Vagina (tissue), 2 donors: ENCODE measurements around the gene TOGARAM2. TPM values are rescaled to one million over a fixed set of nuclear protein-coding genes. Genes with fewer than 3 reads are reported as not detected.

Experiments used
- DNase-seq, 2 donors: peaks; one replicate each; pipeline ENCODE4 v3.0.0-alpha.2; 2017; ENCODE audit errors: extremely low spot score in 2 of 2
- H3K27ac ChIP-seq: fragments of 200-600 bp; sonication (generic); one replicate; pipeline ENCODE4 v1.5.1; 2019
- H3K27me3 ChIP-seq: fragments of 200-600 bp; sonication (generic); one replicate; pipeline ENCODE4 v1.5.1; 2019
- H3K36me3 ChIP-seq, 2 donors: fragments of 200-600 bp; sonication (generic); one replicate each; pipeline ENCODE4 v1.5.1; 2017 to 2019
- H3K4me1 ChIP-seq: fragments of 200-600 bp; sonication (generic); one replicate; pipeline ENCODE4 v1.5.1; 2019
- H3K4me3 ChIP-seq, 2 donors: fragments of 200-600 bp; sonication (generic); 1 replicate in 1 of 2; 2 replicates in 1 of 2; pipeline ENCODE4 v1.5.1; 2016 to 2019
- H3K9me3 ChIP-seq: fragments of 200-600 bp; sonication (generic); one replicate; pipeline ENCODE4 v1.5.1; 2019
- POLR2A ChIP-seq, 2 donors: fragments of 450-650 bp; IDR thresholded peaks; one replicate each; pipeline ENCODE4 v1.6.1; 2017; ENCODE audit warnings: antibody characterized with exemption in 2 of 2, mild to moderate bottlenecking in 2 of 2, moderate library complexity in 2 of 2
- POLR2AphosphoS5 ChIP-seq, 2 donors: sonication (generic); formaldehyde crosslinking; IDR thresholded peaks; one replicate each; pipeline ENCODE4 v1.9.0; 2017; ENCODE audit warnings: antibody characterized with exemption in 2 of 2, mild to moderate bottlenecking in 2 of 2, low read depth in 1 of 2; ENCODE audit not compliant: insufficient read depth in 1 of 2
- intact Hi-C: fragments of 100-400 bp; cut with DNase I; formaldehyde crosslinking; loops from one replicate; pipeline ENCODE4 v1.15.1; 2023
- total RNA-seq: library from RNA; depleted of rRNA; stranded (reverse); fragments of >200 nt; gene quantifications from one replicate; pipeline ENCODE4 v1.2.3, GENCODE V29; 2016
- TF ChIP-seq, protein P1 (sequence below), 3 experiments: fragments of 450-650 bp in 2 of 3; fragments of 200-600 bp in 1 of 3; sonication (generic) in 1 of 3; IDR thresholded peaks; one replicate each; pipeline ENCODE4 v1.5.1; 2017 to 2019; ENCODE audit warnings: antibody characterized with exemption in 3 of 3, mild to moderate bottlenecking in 2 of 3, moderate library complexity in 2 of 3

The TOGARAM2 gene
- total RNA-seq, 1 donor from 2014 or later: under 0.01 TPM

DNA sequence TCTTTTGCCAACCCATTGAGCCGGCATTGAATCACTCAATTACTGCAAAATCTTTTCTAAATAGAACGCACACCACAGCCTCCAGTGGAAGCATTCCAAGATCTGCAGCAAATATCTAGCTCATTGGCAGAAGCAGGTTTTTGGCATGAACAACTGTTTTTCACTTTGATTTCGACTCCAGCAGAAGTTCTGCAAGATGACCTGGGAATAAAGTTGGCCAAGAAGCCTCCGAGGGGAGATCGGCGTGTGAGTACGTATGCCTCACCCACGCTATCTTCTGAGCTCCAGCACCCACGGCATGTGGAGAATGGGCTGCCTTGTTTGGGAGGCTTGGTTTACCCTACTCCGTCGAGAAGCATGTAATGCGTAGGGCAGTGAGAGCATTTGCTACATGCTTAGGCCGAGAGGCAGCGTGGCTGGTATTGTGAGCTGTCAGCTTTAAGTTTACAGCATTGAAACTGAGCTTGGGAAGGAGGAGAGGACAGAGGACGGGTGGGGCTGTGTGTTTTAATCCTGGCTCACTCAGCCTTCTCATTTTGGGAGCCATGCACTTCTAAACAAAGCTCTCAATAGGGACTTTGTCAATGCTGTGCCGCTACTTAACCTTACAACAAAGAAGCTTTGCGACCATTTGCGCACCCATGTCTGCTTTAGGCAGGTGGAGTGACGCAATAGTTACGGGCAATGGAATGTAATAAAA is 82.7 kb downstream of the TOGARAM2 start:
- peak in 1 of 2 donors; percentile 15 for TF ChIP-seq POLR2AphosphoS5 (IDR thresholded peaks at IDR 0.05; ENCODE audit: insufficient read depth in 1 of 2, low read depth in 1 of 2)
- TF ChIP-seq, protein P1, sequence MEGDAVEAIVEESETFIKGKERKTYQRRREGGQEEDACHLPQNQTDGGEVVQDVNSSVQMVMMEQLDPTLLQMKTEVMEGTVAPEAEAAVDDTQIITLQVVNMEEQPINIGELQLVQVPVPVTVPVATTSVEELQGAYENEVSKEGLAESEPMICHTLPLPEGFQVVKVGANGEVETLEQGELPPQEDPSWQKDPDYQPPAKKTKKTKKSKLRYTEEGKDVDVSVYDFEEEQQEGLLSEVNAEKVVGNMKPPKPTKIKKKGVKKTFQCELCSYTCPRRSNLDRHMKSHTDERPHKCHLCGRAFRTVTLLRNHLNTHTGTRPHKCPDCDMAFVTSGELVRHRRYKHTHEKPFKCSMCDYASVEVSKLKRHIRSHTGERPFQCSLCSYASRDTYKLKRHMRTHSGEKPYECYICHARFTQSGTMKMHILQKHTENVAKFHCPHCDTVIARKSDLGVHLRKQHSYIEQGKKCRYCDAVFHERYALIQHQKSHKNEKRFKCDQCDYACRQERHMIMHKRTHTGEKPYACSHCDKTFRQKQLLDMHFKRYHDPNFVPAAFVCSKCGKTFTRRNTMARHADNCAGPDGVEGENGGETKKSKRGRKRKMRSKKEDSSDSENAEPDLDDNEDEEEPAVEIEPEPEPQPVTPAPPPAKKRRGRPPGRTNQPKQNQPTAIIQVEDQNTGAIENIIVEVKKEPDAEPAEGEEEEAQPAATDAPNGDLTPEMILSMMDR (IDR thresholded peaks at IDR 0.05): no peak
- peaks cover 58% of the 10 kb centered on the region for H3K4me1 ChIP-seq
- no peaks in the 10 kb centered on the region for H3K36me3 ChIP-seq
- H3K27ac ChIP-seq: peak overlapping the region; percentile 69
- no peaks in the 10 kb centered on the region for H3K27me3 ChIP-seq
- H3K4me3 ChIP-seq: peak overlapping the region in 1 of 2 donors; percentile 23
- no peaks in the 10 kb centered on the region for H3K9me3 ChIP-seq
- intact Hi-C loops: no loop called here
- DNase-seq: peak in 1 of 2 donors; percentile 77

DNA sequence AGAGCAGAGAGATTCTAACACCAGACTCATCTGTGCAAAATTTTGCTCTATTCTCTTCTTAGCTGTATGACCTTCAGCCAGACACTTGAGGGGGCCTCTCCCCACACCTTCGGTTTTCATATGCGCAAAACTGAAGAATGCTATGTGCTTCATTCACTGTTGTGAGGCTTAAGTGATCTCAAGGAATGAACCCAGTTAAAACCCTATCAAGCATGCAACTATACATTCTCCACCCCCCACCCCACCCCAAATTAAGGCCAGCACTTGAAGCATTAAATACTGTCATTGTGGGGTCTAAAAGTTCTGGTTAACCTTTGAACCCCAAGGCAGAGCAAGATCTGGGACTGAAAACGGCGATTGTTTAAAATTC is 83.2 kb downstream of the TOGARAM2 start:
- intact Hi-C loops: no loop called here
- Histone ChIP-seq H3K4me3 (no peak overlapping the region), H3K4me1 (peaks cover 58% of the 10 kb centered on the region)

DNA sequence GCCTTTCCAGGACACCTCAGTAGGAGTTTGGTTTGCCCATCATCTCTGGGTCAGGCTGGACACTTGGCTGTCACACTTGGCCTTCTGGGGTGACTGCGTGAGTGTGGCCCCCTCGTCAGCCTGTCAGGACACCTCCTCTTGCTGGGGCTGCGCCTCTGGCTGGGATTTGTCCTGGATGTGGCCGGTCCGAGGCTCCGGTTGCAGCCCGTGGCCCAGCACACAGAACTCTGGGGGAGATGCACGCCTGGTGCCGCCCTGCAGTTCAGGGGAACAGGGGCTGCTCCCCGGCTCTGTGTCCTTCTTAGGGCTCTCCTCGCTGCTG is 83.6 kb downstream of the TOGARAM2 start:
- H3K27ac ChIP-seq: peak overlapping the region; percentile 69
- H3K4me1 ChIP-seq: peaks cover 58% of the 10 kb centered on the region
- no peaks in the 10 kb centered on the region for H3K36me3 ChIP-seq
- intact Hi-C loops: no loop called here
- DNase-seq: peak; percentile 71 to 79
- no peaks in the 10 kb centered on the region for H3K27me3 ChIP-seq
- TF ChIP-seq, protein P1 (IDR thresholded peaks at IDR 0.05): no peak
- TF ChIP-seq POLR2A (IDR thresholded peaks at IDR 0.05) (no peak), POLR2AphosphoS5 (IDR thresholded peaks at IDR 0.05; ENCODE audit: insufficient read depth in 1 of 2, low read depth in 1 of 2) (no peak)
- H3K9me3 ChIP-seq: no peaks in the 10 kb centered on the region
- H3K4me3 ChIP-seq: no peak overlapping the region

More for the DNA sequence above, 83.2 kb downstream of the TOGARAM2 start:
- Histone ChIP-seq H3K36me3 (no peaks in the 10 kb centered on the region), H3K9me3 (no peaks in the 10 kb centered on the region), H3K27ac (peak overlapping the region; percentile 69), H3K27me3 (no peaks in the 10 kb centered on the region)
- TF ChIP-seq, protein P1 (IDR thresholded peaks at IDR 0.05): no peak
- TF ChIP-seq POLR2A (IDR thresholded peaks at IDR 0.05) (no peak), POLR2AphosphoS5 (IDR thresholded peaks at IDR 0.05; ENCODE audit: insufficient read depth in 1 of 2, low read depth in 1 of 2) (no peak)
- DNase-seq: peak in 1 of 2 donors; percentile 2

DNA sequence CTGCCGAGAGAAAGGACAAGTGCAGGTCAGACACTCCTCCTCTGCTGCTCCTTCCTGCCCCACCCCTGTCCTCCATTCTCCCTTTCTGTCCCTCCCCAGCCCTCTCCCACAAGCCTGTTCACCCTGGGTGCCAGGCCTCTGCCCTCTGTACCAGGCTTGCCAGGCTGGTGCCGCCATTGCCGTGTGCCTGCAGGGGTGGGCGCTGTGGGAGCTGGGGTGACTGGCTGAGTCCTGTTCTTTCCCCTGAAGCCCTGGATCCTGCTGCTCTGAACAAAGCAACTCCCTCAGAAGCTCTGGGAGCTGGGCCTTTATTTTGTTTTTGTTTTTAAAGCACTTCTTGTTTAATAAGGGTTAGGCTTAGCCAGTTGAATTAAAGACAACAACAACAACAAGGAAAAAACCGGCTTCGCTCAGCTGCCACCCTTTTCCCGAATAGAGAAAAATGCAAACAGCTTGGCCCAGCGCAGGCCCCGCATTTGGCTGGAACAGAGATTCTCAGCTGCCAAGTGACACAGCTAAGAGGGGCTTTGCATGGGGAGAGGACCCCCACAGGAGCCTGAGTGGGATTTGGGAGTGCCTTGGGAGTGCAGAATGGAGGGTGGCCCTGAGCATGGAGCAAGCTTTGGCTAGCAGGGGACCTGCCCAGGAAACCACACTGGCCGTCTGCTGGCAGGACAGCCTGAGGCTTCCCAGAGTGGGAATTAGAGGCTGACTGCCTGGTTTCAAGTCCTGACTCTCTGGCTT is 84.1 kb downstream of the TOGARAM2 start:
- Histone ChIP-seq H3K36me3 (no peaks in the 10 kb centered on the region), H3K27ac (peak overlapping the region; percentile 69), H3K9me3 (no peaks in the 10 kb centered on the region), H3K27me3 (no peaks in the 10 kb centered on the region), H3K4me1 (peaks cover 58% of the 10 kb centered on the region), H3K4me3 (no peak overlapping the region)
- intact Hi-C loops: no loop called here
- peak; percentile 71 to 84 for DNase-seq
- TF ChIP-seq POLR2AphosphoS5 (IDR thresholded peaks at IDR 0.05; ENCODE audit: insufficient read depth in 1 of 2, low read depth in 1 of 2) (no peak), POLR2A (IDR thresholded peaks at IDR 0.05) (no peak)
- TF ChIP-seq, protein P1 (IDR thresholded peaks at IDR 0.05): no peak
